ENCODE measurements around the gene FANCE. TPM values are rescaled to one million over a fixed set of nuclear protein-coding genes. Genes with fewer than 3 reads are reported as not detected.

FANCE gene
- polyA plus RNA-seq, 4 donors = 9.4 to 11.3 (median 10.4) TPM

DNA sequence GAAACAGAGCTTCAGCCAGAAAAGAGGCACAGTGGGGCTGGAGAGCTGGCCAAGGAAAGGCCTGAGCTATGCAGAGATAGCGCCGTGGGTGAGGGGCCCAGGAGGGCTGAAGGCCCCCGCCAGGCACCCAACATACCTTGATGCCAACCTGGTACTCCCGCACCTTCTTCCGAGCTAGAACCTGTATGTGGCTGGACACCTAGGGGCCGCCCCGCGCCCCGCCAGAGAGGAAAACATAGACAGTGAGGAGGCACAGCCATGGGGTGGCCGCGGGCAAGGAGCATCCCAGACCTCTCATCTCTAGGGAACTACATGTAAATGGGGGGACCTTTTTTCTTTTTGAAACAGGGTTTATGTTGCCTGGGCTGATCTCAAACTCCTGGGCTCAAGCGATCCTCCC is 28.0 kb downstream of the FANCE start:
- DNase-seq (ENCODE audit: low read depth in 4 of 4, low spot score in 3 of 4) = no peak

DNA sequence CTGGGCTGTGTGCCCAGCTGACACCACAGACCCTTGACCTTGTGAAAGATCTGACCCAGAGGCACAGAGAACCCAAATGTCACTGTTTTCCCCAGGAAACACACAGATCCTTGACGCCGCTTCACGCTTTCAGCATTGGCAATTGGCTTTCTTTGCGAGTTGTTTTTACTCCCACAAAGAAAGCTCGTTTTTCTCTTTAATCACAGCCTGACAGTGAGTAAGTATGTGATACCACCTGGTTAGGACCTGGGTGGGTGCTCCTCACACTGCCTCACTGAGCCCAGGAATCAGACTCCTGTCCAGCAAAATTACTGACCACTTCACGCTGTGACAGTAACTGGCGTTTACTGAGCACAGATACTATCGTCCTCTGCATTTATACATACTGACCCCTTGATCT is 29.1 kb downstream of the FANCE start:
- no peak for DNase-seq (ENCODE audit: low read depth in 4 of 4, low spot score in 3 of 4)

DNA sequence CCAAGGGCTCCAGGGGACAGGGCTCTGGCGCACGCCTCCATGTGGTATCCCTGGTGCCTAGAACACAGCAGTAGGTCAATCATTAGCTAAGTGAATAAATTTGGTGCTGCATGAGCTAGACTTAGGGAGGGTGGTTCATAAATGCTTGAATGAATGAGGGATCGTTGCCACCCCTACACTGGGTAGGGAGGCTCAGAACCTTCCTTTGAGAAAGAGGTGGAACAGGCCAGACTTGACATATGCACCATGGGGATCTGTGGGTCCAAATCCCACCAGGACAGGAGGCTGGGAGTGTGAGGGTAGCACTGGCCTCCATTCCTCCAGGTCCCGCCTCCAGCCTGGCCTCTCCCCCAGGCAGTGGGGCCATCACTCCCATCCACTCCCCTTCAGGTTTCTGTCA is 30.9 kb downstream of the FANCE start:
- no peak for DNase-seq (ENCODE audit: low read depth in 4 of 4, low spot score in 3 of 4)

DNA sequence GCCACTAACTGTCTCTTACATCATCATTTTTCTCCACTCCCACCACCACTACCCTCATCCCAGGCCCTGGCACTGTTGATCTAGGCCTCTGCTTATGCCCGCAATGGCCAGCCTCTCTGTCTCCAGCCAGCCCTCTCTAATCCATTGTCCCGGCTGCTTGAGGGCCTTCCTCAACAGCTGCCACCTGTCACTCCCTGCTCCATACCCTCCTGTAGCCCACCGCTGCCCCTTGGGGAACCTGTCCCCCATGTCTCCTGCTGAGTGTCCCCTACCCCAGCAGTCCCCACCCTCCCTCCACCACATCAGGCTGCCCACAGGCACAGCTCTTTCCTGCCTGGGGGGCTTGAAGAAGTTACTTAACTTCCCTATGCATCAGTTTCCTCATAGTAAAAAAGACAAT is 31.4 kb downstream of the FANCE start:
- no peak for DNase-seq (ENCODE audit: low read depth in 4 of 4, low spot score in 3 of 4)

DNA sequence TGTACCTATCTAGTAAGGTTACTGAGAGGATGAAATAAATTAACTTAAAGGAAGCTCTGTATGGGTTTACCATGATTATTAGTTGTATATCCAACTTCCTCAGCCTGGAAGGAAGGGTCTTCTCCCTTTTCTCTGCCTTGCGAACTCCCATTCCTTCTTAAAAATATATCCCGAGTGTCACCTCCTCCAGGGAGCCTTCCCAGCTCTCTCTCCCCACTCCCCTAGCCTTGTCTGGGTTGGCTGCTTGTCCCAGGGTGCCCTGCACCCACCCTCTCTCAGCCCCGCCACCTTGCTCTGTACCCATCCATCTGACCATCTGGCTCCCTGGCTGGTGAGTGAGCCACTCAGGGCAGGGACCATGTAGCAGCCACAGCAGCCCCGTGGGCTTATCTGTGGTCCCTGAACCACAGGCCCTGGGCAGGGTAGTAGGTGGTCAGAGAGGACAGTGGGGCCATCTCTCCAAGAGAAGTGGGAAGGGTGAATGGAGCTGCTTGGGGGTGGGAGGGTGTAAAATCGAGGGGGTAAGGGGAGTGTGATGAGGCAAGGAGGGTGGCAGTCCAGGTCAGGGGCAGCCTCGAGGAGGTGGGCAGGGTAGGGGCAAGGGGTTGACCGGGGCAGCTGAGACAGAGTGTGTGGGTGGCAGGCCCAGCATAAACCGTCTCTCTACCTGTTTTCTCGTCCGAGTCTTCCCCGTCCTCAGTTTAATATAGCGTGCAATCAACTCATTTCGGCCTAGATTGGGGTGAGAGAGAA is 31.9 kb downstream of the FANCE start:
- no peak for DNase-seq (ENCODE audit: low read depth in 4 of 4, low spot score in 3 of 4)

DNA sequence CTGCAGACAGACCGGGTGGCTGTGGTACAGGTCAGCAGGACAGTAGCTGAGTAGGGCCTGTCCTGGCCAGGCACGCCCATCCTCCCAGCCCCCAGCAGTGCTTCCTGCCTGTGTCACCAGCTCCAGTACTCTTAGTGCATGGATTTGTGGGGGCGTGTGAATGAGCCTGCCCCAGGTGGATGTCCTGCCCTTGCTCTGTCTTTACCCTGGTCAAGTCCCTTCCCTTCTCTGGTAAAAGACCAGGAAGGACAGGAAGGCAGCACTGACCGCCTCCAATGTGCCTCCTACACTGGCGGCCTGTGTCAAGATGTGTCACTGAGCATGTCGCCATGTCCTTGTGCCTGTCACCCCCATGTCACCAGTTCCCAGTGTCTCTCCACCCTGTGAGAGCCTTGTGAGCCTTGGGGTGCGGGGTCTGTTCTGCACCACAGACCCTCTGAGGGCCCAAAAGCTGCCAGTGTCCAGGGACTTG is 32.8 kb downstream of the FANCE start:
- no peak for DNase-seq (ENCODE audit: low read depth in 4 of 4, low spot score in 3 of 4)

DNA sequence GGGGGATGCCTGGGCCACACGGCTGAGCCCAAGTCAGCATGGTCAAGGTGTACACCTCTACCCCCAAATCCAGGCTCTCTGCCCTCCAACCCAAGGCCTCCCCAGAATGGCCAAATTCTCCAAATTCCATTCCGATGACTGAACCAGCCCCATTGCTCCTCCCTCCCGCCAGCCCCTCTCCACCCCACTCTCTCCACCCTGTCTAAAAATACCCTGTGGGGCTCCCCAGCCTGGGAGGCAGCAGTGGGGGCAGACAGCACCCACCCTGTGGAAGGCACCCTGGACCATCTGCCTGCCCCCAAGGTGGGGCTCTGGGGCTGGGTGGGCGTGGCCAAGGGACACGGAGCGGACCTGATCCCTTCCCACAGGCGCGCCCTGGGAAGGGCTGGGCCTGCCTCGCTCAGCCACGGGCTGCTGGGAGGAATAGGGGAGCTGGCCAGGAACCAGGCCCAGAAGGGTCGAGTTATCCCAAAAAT is 33.3 kb downstream of the FANCE start:
- DNase-seq (ENCODE audit: low read depth in 4 of 4, low spot score in 3 of 4) = no peak

DNA sequence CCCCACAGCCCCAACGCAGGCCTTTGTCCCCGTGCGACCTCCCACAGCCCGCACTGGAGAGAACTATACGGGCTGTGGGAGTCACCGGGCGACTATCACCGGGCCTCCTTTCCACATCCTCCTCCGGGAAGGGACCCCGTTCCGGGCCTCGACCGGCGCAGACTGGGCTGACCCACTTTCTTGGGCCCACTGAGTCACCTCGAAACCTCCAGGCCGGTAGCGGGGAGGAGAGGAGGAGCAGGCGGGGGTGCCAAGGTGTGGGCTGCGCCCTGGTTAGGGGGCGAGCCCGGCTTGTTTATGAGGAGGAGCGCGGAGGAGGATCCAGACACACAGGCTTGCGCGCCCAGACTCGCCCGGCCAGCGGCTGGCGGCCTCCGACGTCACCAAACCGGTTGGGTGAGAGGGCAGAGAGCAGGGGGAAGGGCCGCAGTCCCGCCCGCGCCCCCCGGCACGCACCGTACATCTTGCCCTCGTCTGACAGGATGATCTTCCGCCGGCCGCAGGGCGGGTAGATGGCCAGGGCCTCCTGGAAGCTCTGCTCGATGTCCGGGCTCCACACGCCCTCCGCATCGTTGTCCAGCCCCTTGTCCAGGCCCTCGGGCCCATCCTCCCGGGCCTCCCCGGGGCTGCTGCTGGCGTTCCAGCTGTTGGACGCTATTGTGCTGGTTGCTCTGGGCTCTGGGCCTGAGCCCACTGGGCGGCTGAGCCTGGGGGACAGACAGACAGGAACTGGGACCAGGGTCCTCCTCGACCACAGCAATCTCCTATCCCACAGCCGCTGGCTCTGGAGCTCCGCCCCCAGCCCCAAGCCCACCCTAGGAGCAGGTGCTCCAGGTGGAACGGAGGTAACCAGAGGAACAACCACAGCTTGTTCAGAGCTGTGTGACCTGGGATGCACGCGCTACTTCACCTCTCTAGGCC is 34.1 kb downstream of the FANCE start:
- no peak for DNase-seq (ENCODE audit: low read depth in 4 of 4, low spot score in 3 of 4)

DNA sequence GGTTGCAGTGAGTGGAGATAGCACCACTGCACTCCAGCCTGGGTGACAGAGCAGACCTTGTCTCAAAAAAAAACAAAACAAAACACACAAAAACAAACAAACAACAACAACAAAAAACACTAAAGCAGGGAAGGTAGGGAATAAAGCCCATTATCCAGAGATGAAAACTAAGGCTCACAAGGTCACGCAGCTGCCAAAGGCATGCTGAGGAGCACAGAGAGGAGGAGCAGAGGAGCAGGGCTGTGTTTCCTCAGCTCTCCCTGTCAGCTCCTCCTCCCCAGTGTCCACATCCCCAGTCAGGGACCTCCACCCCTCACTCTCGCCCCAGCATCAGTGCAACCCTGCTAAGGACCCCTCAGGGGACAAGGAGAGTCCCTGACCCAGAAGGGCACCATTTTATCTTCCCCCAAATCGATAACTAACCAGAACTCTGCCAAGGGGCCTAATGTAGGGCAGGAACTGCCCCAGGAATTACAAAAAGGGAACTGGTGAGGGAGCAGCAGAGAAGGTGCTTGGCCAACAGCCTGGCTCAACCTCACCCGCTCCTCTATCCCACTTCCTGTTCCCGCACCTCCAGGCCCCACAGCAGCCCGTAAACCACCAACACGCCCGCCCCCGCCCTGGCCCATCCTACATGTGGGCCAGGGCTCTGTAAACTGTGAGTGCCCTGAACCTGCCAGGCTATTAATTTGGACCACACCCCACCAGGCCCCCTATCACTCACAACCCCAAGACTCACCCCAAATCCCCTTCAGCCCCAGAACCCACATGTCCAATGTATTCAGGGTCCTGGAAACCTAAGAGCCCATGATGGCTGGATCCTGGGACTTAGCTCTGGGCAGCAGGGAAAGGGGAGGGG is 35.7 kb downstream of the FANCE start:
- DNase-seq (ENCODE audit: low read depth in 4 of 4, low spot score in 3 of 4) = no peak

DNA sequence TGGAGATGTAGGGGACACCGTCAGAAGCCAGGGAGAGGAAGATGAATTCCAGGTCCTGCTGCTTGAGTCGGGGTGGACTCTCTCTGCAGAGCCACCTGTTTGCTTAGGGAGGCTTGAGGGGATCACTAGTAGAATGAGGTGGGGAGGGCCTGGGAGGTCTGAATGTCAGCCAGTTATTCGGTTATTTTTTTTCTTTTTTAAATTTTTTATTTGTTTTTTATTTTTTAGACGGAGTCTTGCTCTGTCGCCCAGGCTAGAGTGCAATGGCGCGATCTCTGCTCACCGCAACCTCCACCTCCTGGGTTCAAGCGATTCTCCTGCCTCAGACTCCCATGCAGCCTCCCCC is 36.4 kb downstream of the FANCE start:
- DNase-seq (ENCODE audit: low read depth in 4 of 4, low spot score in 3 of 4) = no peak

DNA sequence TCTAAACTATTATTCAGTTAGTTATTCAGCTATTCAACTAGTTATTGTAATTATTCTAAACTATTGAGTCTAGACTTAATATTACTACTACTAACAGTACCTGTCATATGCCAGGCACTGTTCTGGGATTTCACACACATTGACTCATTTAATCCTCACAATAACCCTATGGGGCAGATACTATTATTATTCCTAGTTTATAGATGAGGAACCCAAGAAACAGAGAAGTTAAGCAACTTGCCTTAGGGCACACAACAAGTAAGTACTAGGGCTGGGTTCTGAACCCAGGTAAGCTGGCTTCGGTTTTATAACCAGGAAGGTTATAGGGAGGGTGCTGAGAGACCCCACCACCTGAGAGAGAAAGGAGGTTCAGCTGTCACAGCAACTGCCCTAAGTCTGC is 36.9 kb downstream of the FANCE start:
- no peak for DNase-seq (ENCODE audit: low read depth in 4 of 4, low spot score in 3 of 4)

DNA sequence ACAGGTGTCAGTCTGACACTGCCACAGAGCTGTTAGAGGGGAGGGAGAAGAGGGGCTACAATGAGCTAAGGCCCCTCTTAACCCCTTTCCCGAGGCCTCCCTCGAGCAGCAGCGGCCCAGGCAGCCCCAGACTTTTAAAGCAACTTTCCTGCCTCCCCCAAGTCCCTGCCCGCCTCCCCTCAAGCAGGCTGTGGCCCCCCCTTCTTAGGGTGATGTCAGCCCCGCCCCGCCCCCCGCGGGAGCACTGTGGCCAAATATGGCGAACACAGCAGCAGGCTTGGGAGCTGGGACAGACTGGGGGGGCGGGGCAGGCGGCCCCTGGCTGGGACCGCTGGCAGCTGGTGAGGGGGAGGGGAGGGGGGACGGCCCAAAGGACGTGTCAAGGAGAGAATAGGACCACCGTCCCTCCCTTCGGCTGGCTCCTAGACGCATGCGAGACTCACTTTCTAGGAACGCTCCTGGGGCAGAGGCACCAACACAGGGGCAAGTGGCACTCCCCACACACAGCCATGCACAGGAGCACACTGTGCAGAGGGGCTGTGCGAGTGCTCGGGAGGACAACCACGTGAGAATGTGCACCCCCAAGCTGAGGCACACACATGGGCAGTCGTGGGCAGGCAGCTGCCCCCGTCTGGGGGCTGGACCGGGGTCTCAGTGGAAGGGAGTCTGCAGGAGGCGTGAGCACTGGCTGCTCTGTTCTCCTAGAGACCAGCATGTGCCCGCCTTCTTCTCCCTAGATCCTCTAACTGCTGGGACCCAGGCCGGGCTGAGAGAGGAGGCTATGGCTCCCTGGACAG is 38.1 kb downstream of the FANCE start:
- no peak for DNase-seq (ENCODE audit: low read depth in 4 of 4, low spot score in 3 of 4)

DNA sequence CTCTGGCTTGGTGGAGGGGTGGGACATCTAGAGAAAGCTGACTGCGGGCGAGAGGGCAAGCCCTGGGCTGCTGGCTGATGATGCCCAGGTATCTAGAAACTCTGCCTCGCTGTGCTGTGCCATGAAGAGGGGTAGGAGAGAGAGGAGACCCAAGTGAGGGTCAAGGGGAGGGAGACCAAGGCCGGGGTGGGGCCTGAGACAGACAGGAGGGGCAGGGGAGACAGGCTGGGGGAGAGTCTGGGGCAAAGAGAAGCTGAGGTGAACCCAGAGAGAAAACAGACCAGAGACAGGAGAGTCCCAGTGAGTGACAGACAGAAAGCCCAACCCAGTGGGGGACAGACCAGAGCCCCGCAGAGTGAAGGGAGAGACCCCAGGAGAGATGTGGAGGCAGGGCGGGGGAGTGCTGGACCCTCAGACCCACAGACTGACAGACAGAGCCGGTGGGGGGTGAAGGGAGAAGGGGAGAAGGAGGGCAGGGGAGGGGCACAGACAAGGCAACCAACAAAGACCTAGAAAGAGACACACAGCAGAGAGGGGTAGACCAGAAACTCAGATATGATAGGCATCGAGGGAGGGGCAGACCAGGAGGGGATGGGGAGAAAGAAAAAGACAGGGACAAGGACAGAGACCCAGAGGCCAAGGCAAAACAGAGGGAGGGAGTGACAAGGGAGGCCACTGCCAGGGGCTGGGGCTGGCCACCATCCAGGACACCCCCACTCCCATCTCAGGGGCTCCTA is 38.9 kb downstream of the FANCE start:
- no peak for DNase-seq (ENCODE audit: low read depth in 4 of 4, low spot score in 3 of 4)

DNA sequence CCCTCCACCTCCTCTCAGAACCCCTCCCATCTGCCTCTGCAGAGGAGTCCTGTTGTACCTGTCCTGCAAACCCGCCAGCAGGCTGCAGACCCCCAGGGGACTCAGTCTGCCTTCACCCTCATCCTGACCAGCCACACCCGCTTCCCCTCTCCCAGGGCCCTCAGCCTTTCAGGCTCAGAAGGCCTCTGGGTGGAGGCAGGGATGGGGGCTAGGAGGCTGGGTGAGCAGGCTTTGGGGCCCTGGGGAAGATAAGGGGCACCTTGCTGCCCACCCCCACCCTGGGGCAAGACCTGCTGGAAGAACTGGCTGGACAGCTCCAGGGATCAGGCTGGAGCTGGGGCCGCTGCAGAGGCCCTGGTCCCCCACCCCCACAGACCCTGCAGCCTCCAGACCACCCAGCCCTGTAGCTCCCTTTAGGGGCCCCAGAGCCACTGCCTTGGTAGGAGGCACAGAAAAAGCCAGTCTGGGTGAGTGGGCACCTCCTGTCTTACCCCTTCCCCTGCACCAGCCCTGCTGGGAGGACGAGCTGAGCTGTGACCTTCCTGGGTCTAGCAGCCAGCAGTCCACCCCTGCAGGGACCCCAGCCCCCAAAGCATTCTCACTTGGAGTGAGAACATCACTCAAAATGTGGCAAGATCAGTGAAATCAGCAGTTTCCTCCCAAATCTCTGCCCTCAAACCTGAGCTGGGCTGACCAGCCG is 39.6 kb downstream of the FANCE start:
- DNase-seq (ENCODE audit: low read depth in 4 of 4, low spot score in 3 of 4) = no peak

DNA sequence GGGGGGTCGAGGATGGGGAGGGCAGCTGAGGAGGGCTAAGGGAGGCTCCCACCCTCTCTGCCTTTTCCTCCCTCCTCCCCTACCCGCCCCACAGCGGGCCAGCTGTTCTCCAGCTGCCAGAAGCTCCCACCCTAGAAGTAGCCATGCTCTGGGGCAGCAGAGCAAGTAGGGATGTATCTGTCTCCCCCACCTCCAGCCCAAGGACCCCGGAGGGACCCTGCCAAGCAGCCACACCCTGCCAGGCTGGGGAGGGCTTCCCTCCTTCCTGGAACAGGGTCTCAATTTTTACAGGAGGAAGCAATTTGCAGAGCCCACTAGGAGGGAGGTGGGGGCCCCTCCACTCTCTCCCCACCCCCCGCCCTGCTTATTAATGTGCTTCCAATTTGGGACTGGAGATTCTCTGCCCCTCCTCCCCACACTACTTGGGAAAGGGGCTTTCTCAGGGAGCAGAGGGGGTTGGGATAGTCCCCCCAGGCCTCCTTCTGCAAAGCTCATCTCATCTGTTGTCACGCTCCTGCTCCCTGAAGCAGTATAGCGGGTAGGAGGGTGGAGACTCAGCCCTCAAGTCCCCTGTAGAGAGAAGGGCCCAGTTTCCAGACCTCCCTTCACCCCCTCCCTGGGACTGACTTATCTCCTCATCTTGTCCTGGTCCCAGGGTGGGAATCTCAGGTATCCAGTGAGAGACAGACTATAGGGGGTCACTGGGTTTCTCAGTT is 40.3 kb downstream of the FANCE start:
- no peak for DNase-seq (ENCODE audit: low read depth in 4 of 4, low spot score in 3 of 4)

DNA sequence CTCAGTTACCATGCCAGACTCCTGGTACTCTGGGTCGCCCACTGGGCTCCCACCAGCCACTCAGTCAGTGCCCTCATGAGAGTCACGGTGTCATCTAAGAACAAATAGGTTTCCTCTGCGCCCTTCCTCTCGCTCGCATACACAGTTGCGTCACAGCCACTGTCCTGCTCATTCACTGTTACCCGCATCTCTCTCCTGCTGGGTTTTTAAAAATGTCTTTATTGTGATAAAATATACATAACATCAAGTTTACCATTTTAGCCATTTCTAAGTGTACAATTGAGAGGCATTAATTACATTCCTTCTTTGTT is 40.8 kb downstream of the FANCE start:
- DNase-seq (ENCODE audit: low read depth in 4 of 4, low spot score in 3 of 4) = no peak

DNA sequence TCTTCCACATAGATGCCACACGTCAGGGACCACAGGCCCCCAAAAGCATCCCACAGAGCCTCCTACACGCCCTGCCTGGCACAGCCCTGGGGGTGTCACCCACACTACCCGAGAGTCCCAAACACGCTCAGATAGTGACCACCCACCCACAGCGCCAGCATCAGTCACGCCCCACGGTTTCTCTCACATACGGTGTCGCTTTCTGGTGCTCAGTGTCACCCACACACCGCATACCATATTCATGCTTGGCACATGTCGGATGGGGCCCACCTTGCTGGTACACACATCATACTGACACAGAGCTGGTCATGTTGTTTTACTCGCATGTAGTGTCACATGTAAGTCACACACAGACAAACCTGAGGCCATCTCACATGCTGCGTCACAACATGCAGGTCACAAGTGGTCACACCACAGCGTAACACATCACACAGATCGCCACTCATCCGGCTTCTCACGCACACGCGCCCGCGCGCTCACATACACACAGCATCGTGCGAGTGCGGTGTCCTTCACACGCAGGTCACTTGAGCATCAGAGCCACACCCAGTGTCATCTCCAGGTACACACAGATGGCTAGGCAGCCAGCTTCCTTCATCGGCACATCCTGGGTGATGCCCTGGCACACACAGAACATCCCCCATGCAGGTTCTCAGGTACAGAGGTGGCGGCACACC is 41.3 kb downstream of the FANCE start:
- DNase-seq (ENCODE audit: low read depth in 4 of 4, low spot score in 3 of 4) = no peak

DNA sequence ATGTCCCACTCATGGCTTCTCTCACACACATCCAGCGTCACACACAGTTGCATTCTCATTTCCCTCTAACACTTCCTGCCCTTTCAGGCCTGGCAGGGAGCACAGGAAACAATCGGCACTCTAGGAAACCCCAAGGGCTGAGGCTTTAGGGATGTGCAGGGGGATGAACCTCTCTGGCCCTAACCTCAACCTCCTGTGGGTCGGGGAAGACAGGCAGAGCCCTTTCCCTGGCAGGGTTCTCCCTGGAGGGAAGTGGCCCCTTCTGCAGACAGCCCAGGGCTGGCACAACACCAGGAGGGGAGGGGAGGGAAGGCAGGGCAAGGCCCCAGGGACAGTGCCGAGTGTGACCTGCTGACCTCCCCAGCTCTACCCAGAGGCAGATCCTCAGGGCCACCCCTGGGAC is 42.0 kb downstream of the FANCE start:
- no peak for DNase-seq (ENCODE audit: low read depth in 4 of 4, low spot score in 3 of 4)
